HG03097 (cell line): ENCODE data around the gene COQ5.

Source experiments
- ATAC-seq: cut with Tn5 transposase; IDR thresholded peaks from one replicate; pipeline ENCODE4 v1.9.1; 2021; ENCODE audit not compliant: unreplicated experiment, low FRiP score

Gene COQ5

DNA sequence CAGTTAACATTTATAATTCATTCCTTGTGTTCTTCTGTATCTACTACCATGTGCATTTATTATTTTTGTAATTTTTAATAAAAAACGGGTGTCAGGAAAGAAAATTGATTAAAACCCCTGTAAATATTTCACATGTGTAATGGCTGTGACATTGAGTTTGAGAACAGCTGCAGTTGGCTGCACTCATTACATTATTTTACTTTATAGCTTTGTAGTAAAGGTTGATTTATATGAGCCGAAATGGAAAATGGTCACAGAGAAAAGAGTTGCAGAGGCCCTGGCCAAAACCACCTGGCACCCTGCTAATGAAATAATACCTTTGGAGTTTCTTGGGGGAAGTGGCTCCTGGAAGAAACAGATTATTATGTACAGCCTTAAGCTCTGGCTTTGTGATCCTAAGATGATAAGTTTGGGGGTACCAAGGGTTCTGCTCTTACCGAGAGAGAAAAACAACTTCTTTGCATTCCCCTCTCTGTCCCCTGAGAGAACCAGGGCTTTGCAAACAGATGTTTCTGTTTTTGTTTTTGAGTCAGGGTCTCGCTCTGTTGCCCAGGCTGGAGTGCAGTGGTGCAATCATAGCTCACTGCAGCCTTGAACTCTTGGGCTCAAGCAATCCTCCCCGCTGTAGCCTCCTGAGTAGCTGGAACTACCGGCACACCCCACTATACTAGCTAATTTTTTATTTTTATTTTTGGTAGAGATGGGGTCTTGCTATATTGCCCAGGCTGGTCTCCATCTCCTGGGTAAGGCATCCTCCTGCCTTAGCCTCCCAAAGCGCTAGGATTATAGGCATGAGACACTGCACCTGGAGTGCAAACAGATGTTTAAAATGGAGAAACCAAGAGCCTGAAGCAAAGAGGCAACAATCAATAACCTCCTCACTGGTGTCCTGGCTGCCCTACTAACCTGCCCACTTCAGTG, 42.7 kb downstream of the COQ5 start:
- ATAC-seq: no peak

DNA sequence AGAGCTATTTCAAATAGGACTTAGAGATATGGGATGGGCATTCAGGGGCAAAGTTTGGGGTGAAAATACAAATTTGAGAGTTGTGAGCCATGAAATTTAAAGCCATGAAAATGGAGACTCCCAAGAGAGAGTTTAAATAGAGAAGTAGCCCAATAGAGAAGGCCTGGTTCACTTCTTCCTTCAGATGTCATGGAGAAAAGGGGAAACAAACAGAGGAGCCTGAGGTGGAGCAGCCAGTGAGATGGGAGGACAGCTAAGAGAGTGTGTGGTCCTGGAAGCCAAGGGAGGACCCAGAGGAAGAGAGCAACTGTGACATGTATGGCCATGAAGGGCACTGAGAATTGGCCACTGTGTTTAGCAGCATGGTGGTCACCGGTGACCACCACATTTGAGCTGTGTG, 45.3 kb downstream of the COQ5 start:
- ATAC-seq: no peak

DNA sequence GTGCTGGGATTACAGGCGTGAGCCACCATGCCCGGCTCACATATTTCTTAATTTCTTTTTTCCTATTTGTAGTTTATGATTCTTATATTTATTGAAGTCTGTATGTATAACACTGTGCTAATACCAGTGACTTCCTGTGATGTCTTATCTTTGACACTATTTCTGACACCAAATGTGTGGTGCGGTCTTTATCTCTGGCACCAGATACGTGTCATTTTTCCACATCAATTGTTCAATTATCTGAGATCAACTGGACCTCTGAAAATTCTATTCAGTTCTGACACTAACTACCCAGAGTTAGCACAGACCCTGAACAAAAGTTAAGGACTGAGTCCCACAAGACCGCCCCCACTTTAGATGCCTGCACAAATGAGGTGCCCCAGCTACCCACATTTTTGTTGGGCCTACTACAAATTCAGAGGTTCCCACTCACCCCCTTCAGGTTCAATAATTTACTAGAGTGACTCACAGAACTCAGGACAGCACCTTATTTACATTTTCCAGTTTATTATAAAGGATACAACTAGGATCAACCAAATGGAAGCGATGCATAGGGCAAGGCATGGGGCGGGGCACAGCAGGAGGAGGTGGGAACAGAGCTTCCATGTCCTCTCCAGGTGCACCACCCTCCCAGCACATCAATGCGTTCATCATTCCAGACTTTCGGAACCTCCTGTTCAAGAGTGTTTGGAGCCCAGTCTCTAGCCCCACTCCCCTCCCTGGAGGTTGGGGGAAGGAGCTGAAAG, 47.8 kb downstream of the COQ5 start:
- ATAC-seq: no peak

DNA sequence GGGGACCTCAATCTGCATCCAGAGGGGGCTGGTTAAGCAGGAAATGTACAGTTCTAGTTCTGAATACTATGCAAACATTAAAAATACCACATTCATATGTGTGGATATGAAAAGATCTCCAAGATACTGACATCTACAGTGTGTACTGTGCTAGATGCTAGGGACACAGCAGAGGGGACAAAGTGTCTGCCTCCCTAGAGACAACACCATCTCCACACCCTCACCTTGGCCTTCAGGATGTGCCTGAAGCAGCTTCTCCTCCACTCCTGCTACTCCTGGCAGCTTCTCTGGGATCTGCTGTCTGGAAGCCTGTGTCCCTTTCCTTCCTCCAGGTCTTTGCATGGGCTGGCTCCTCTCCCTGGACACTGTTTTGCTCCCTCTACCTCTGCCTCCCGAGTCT, 48.7 kb downstream of the COQ5 start:
- no peak for ATAC-seq

GRCh38 chr12:120479458-120479857, 49.5 kb downstream of the COQ5 start:
- ATAC-seq: no peak

GRCh38 chr12:120475643-120476042, 53.3 kb downstream of the COQ5 start:
- no peak for ATAC-seq

DNA sequence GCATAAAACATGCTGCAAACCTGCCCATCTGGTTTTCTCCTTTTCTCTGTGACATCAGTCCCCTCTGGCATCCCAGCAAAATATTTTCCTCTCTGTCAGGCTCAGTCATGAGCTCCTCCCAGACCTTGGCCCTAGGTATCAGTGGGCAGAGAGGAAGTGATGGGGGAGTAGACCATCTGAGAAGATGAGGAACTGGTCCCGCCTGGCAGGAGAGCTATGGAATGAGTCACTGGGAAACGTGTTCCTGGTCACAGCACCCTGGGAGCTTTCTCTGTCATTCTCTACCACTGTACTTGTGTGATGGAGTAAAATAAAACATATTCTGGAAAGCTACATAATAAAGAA, 54.4 kb downstream of the COQ5 start:
- ATAC-seq: no peak

DNA sequence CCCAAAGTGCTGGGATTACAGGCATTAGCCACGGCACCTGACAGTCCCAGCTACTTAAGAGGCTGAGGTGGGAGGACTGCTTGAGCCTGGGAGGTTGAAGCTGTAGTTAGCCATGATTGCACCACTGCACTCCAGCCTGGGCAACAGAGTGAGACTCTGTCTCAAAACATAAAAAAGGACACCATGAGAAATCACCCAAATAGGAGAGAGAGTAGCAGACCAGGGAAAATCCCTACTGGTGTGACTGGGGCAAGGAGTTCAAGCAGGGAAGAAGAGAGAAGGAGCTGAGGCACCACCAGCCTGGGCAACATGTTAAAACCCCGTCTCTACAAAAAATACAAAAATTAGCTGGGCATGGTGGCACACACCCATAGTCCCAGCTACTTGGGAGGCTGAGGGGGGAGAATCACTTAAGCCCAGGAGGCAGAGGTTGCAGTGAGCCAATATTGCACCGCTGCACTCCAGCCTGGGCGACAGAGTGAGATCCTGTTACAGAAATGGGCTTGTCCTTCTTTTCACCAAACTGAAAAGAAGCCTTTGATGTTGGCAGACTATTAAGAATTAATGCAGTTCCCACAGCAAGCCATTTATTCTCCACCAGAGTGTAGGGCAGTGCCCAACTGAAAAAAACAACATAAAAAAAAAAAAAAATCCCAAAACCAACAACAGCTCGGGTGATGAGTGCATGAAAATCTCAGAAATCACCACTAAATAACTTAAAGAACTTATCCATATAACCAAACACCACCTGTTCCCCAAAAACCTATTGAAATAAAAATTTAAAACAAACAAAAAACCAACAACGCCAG, 54.9 kb downstream of the COQ5 start:
- ATAC-seq: no peak

GRCh38 chr12:120472521-120472920, 56.4 kb downstream of the COQ5 start:
- no peak for ATAC-seq

GRCh38 chr12:120470150-120470784, 58.7 kb downstream of the COQ5 start:
- ATAC-seq: no peak

GRCh38 chr12:120469450-120470149, 59.4 kb downstream of the COQ5 start, which contains the start of gene SRSF9:
Gene SRSF9 (minus strand): TSS chr12:120469748. CDS start chr12:120469609, 139 bp downstream.
- ATAC-seq: peak; percentile 91

DNA sequence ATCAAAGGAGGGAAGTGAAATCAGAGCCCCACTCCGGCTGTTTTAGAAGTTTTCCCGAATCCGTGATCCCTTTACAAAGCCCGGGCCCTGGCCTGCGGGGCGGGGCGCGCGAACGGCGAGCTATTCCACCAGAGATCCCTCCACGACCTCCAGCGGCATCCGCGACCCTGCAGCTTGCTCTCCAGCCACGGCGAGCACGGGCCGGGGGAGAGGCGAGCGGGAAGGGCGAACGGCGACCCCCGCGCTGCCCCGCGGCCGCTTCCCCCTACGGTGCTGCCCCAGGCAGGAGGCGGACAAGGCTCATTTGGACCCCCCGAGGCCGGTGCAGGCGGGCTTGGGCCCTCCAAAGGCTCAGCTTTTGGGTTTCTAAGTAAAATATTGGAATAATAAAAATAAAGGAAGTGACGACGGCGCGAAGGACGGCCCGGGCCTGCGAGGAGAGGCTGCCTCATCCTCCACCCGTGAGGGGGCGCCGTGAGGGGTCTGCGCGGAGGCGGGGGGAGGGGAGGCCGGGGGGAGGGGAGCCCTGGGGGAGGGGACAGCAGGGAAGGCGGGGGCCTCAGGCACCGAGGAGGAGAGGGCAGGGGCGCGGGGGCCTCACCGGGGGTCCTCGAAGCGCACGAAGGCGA, 60.0 kb downstream of the COQ5 start:
- peak; percentile 27 for ATAC-seq

DNA sequence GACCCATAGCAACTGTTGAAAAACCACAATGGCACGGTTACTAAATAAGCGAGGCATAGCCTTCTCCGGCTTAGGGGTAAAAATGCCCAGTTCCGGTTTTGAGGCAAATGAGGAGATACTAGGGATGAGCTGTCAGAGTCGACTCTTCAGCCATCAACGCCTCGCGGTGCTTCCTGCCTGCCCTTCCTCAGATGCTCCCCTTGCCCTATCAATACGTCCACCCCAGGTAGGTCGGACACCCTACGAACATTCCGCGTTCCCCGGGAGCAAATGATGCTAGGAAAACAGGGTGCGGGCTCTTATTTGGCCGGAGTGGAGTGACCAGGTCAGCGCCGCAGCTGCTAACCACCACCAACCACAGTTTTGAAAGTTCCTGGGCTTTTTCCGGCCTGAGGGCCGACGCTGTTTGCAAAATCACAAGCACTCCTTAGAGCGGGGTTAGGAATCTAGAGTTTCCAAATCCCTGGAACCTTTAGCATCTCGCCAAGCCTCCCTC, 60.6 kb downstream of the COQ5 start:
- ATAC-seq: no peak

GRCh38 chr12:120467439-120467838, 61.5 kb downstream of the COQ5 start:
- ATAC-seq: no peak

GRCh38 chr12:120466560-120467315, 62.2 kb downstream of the COQ5 start:
- no peak for ATAC-seq

GRCh38 chr12:120465756-120466155, 63.2 kb downstream of the COQ5 start:
- ATAC-seq: no peak

DNA sequence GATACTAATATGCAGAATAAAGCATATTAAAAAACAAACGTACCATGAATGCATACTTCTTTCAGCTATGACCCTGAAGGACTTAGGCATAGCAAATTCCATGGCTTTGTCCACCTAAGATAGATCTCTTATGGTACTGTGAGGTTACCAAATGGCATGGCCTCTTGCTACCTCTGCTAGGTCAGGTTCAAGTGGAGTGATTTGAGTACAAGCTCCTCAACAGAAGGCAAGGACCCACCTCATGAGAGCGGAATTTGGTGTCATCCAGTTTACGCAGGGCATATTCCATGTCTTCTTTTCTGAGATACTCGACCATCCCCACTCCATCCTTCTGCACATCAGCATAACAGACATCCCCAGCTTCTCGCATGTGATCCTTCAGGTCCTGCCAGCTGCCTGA, 65.2 kb downstream of the COQ5 start:
- ATAC-seq: no peak

DNA sequence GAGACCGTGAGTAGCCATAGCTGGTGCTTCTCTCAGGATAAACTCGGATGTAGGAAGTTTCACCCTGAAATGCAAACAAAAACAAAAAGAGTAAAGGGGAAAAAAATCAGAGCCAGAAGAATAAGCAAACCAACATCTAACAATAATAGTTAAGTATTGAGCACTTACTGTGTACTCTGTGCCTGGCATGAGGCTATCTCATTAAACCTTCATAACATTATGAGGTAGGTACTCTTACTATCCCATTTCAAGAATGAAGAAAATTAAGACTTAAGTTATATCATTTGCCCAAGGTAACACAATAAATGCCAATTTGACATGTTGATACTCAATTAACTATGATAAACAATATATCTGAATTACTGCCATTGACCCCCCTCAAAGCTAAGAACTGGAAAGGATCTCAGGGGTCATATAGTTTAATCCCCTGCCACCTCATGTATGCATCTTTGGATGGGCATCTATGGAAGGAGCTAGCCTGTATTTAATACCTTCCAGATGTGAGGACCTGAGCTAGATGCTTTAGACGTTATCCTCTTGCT, 66.8 kb downstream of the COQ5 start:
- ATAC-seq: no peak
